Measurements from ENCODE around the gene PRAC1.

- TF ChIP-seq CTCF (IDR thresholded peaks at IDR 0.05; ENCODE audit: borderline replicate concordance, extremely low read depth, low read length, poor library complexity, severe bottlenecking) (no peak), EZH2 (IDR thresholded peaks at IDR 0.05; ENCODE audit: borderline replicate concordance, low read depth, low read length, severe bottlenecking) (no peak)
Measured at GRCh38 chr17:48734333-48735061, 12.2 kb upstream of the PRAC1 start.
